Right lobe of liver (tissue), 4 donors: ENCODE results near the gene FAR2.

Source experiments
- CTCF ChIP-seq, 4 donors: fragments of 200-600 bp in 3 of 4; fragments of 450-650 bp in 1 of 4; IDR thresholded peaks; one replicate each; pipeline versions ENCODE4 v1.5.1 to v1.8.0; 2016 to 2022; ENCODE audit warnings: antibody characterized with exemption in 4 of 4, mild to moderate bottlenecking in 2 of 4
- POLR2A ChIP-seq: fragments of 450-650 bp; IDR thresholded peaks from one replicate; pipeline ENCODE4 v1.6.1; 2017; ENCODE audit warnings: antibody characterized with exemption, mild to moderate bottlenecking
- donor health status: DM: no; HTN: no; CAD: no.
- donor health status: DM: no; HTN: no; CAD: no.
- donor health status: DM: no; HTN: yes; CAD: no.

- TF ChIP-seq CTCF (IDR thresholded peaks at IDR 0.05) (no peak), POLR2A (no peak)
These were observed 227.0 kb downstream of the FAR2 start for GRCh38 chr12:29376118-29376517.
